GM12892 (cell line): ENCODE data around the gene ABCB1. TPM values are rescaled to one million over a fixed set of nuclear protein-coding genes. Genes with fewer than 3 reads are reported as not detected.

ENCODE experiments used
- DNase-seq: peaks from one replicate; pipeline ENCODE4 v3.0.0; 2011; ENCODE audit not compliant: insufficient read length
- FAIRE-seq: peaks from 2 replicates; lab custom pipeline; 2011; peaks lifted over from hg19 to GRCh38; lab: Jason Lieb, UNC
- POLR2A ChIP-seq: IDR thresholded peaks from 2 replicates; pipeline ENCODE4 v1.6.1; 2011; ENCODE audit warnings: low read depth, low read length, control low read depth
- POLR2AphosphoS5 ChIP-seq: IDR thresholded peaks from 2 replicates; pipeline ENCODE4 v1.6.1; 2011; ENCODE audit warnings: low read depth, low read length, control low read depth
- TAF1 ChIP-seq: IDR thresholded peaks from 2 replicates; pipeline ENCODE4 v1.6.1; 2011; ENCODE audit warnings: low read depth, mild to moderate bottlenecking, control low read depth, low read length, borderline replicate concordance
- polyA plus RNA-seq: library from polyadenylated mRNA; unstranded; fragments of >200 nt; gene quantifications from one replicate; pipeline ENCODE4 v1.2.1, GENCODE V29; 2012; ENCODE audit warnings: missing spikeins, inconsistent platforms; ENCODE audit not compliant: missing spikeins

The ABCB1 gene
- polyA plus RNA-seq = 1.1 TPM

DNA sequence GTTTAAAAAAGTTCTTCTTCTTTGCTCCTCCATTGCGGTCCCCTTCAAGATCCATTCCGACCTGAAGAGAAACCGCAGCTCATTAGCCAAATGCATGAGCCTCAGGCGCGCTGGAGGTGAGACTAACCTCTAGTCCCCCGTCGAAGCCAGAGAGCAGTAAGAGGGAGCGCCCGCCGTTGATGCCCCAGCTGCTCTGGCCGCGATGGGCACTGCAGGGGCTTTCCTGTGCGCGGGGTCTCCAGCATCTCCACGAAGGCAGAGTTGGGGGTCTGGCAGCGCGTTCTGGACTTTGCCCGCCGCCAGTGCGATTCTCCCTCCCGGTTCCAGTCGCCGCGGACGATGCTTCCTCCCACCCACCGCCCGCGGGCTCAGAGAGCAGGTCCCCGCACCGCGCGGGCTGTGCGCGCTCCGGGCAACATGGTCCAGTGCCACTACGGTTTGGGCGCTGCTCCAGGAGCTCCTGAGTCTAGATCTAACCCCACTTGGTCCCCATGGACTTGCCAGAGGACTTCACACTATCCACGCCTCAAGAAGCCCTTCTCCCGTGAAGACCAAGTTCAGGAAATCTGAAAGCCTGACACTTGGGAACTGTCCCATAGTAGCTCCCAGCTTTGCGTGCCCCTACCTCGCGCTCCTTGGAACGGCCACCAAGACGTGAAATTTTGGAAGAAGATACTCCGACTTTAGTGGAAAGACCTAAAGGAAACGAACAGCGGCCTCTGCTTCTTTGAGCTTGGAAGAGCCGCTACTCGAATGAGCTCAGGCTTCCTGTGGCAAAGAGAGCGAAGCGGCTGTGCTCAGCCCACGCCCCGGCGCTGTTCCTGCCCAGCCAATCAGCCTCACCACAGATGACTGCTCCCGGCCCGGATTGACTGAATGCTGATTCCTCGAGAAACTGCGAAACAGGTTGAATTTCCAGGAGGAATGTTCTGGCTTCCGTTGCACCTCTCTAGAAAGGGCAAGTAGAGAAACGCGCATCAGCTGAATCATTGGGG lies at the start of gene ABCB1:
ABCB1 (minus strand) TSS at position 755 of the 995 bp plus-strand sequence; CDS start at position 55, 700 bp downstream.
- peak; percentile 28 for DNase-seq
- peak; percentile 74 for FAIRE-seq

DNA sequence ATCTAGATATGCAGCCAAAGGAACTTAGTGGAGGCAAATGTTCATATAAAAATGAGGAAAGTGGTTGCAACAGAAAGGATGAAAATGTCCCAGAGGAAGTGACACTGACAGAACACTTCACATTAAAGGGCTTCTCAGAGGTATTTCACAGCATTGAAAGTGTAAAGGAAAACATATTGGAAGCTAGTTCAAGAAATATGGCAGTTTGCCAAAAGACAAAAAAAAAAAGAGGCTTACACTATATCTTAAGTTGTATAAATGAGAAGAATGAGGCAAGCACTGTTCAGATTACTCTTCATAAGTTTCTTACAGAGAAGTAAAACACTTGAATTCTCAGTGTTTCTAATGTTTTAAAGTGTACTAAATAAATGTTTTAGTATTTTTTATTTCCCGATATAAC lies 47.6 kb upstream of the ABCB1 start:
- DNase-seq (no peak), FAIRE-seq (no peak)
- no peak for TF ChIP-seq POLR2AphosphoS5
- no peak for TF ChIP-seq TAF1
- TF ChIP-seq POLR2A = no peak

More for the DNA sequence above, at the start of gene ABCB1:
- TF ChIP-seq POLR2AphosphoS5 = no peak
- TF ChIP-seq POLR2A = 0 out of 2 replicates have a peak, but pooled peaks have one; percentile 39
- peak; percentile 59; the same call in 1 of the 2 replicates for TF ChIP-seq TAF1

DNA sequence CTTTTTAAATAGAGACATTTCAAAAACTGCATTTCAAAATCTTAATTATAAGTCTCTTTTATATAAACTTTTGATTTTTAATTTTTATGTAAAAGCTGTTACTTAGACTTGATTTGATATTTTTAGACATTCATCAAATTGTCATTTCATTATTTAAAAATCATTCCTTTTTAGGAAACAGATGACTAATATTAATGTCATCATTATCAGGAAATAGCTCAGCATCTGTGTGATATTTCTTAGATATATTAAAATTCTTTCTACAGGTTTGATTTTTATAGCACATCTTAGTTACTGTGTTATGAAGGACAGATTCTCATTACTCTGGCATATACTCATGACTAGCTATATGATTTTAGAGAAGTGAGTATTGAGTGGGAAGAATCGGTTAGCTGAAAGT lies 44.8 kb upstream of the ABCB1 start:
- TF ChIP-seq TAF1 = no peak
- no peak for TF ChIP-seq POLR2AphosphoS5
- TF ChIP-seq POLR2A = no peak
- DNase-seq = no peak
- no peak for FAIRE-seq

DNA sequence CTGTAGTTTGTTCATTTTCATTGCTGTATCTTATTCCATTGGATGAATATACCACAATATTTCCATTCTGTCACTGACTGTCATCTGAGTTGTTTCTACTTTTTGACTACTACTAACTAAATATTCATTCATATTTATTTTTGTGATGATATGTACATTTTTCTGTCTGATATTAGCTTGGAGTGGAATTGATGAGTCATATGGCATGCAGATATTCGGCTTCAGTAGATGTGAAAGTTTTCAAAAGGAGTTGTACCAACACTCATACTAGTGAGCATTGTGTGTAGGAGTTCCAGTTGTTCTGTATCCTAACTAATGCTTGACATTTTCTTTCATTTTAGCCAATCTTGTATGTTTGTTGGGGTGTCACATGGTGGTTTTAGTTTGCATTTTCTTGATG lies 35.2 kb upstream of the ABCB1 start:
- DNase-seq (no peak), FAIRE-seq (no peak)
- TF ChIP-seq POLR2A (no peak), POLR2AphosphoS5 (no peak), TAF1 (no peak)

DNA sequence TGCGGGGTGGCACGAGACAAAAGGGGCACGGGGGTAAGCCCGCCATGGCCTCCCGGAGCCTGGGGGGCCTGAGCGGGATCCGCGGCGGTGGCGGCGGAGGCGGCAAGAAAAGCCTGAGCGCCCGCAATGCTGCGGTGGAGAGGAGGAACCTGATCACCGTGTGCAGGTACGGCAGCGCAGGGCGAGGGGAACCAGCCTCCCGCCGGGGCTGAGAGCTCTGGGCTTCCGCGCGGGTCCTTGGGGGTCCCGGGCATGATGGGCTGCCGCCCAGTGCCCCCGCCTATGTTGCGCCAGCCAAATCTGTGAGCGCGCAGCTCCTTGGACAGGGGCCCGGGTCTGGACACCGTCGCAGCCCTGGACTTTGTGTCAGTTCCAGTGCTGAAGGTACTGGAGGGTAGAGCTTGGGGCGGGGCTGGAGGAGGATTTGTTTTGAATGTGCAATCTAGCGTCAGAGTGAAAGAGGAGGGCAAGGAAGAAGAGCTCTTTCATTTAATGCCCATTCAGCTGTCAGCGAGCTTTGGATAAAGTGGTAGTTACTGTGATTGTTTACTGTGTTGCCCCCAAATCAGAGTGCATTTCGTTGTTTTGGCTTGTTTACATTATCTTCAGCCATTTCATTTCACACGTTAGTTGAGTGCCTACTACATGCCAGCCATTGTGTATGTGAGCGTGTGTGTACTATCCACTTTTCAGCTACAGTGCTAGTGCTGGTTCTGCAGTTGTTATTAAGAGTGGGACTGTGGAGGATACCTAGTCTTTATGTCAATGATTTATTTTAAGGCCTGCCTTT lies 28.3 kb upstream of the ABCB1 start:
- FAIRE-seq (no peak), DNase-seq (no peak)
- TF ChIP-seq POLR2A (no peak), TAF1 (no peak), POLR2AphosphoS5 (no peak)

DNA sequence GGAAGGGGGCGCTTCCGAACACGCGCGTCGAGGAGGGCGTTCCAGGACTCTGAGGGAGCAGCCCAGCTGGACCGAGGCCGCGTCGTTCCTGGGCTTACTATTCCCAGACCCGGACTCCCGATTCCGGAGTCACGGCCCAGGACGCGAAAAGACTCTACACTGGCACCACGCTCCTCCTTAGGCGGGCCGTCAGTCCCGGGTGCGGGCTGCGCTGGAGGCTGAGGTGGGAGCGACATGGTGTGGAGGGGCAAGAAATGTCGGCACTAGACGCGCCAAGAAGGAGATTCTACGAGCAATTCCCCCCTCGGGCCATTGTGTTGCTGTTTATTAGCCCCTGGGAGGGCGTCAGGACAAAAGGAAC lies 26.9 kb upstream of the ABCB1 start:
- no peak for DNase-seq

DNA sequence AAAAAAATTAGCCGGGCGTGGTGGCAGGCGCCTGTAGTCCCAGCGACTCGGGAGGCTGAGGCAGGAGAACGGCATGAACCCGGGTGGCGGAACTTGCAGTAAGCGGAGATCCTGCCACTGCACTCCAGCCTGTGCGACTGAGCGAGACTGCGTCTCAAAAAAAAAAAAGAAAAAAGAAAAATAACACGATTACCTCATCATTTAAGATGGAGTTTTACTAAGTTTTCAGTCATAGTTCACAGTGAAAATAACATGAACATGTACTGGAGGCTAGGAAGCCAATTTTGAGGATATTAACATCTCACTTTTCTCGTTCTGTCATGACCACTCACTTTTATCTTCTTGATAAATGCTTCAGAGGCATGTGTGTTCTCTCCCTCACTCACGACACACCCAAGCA lies 24.4 kb upstream of the ABCB1 start:
- FAIRE-seq = no peak

More for the DNA sequence above, 26.9 kb upstream of the ABCB1 start:
- no peak for FAIRE-seq
- no peak for TF ChIP-seq TAF1
- TF ChIP-seq POLR2A = no peak
- TF ChIP-seq POLR2AphosphoS5 = no peak

DNA sequence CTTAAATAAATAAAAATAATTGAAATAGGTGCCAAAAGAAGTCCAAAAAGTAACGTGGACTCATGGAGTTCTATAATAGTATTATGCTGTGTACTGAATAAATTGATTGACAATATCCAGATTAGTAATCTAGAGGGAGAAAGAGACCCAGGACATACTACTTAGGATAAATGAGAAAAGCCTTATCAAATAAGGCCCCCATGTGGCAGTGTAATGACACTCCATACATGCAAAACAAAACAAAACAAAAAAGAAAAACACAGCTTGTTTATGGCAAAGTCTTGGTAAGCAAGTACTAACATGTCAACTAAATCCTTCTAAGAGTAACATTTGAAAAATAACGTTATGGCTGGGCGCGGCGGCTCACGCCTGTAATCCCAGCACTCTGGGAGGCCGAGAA lies 23.9 kb upstream of the ABCB1 start:
- DNase-seq (no peak), FAIRE-seq (no peak)
- no peak for TF ChIP-seq POLR2AphosphoS5
- TF ChIP-seq TAF1 = no peak
- TF ChIP-seq POLR2A = no peak

More for the DNA sequence above, 24.4 kb upstream of the ABCB1 start:
- TF ChIP-seq POLR2A = no peak
- no peak for TF ChIP-seq POLR2AphosphoS5
- TF ChIP-seq TAF1 = no peak
- no peak for DNase-seq

DNA sequence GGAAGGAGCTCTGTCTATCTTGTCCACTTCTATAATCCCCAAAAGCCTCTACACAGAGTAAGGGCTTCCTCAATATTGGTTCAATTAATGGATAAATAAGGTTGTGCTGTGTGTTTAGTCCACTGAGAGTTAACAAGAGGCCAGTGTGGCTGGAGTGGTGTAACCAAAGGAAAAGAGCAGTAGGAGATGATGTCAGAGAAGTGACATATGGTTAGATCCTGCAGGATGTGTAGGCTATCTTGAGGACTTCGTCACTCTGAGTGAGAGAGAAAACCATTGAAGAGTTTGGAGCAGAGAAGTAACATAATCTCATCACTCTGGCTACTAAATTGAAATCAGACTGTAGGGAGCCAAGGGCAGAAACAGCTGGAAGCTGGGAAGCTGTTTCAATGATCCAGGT lies 14.5 kb upstream of the ABCB1 start:
- DNase-seq (no peak), FAIRE-seq (no peak)
- TF ChIP-seq TAF1 = no peak
- TF ChIP-seq POLR2A = no peak
- TF ChIP-seq POLR2AphosphoS5 = no peak

DNA sequence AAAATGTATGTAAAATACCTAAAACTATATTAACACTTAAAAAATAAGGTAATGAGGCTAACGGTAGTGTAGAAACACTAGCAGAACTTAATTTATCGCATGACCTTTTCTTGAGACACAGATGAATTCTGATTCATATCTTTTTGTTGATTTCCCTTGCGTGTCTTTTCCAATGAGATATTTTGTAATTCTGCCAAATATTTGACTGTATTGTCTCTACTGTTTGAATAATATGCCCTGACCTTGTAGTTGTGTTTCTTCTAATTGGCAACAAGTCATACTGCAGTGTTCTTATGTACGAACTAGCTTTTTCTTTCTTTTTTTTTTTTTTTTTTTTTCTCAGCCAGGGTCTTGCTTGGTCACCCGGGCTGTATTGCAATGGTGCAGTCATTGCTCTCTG lies 9.2 kb upstream of the ABCB1 start:
- TF ChIP-seq POLR2A (no peak), POLR2AphosphoS5 (no peak), TAF1 (no peak)
- DNase-seq (no peak), FAIRE-seq (no peak)

DNA sequence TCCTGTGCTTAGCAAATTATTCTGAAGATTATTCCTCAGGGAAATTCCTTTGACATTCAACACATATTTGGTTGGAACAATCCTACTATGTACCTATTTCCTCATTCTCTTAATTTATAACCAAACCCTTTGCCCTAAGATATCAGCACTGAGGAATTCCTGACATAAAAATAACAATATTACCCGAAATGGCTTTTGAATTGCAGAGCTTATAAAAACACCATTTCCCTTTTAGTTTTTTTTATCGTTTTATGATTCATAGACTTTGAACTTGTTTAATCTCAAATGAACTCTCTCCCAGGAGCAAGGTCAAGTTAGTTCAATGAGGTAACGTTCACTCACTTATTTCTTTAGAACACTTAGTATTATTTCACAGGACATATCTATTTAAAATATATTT lies 7.7 kb upstream of the ABCB1 start:
- FAIRE-seq = no peak
- no peak for DNase-seq

More for the DNA sequence above, 7.7 kb upstream of the ABCB1 start:
- TF ChIP-seq POLR2A = no peak
- TF ChIP-seq TAF1 = no peak
- no peak for TF ChIP-seq POLR2AphosphoS5
